ENCODE results near the gene HJV. TPM values are rescaled to one million over a fixed set of nuclear protein-coding genes. Genes with fewer than 3 reads are reported as not detected.
A peak's percentile ranks its signal among the peaks of the same experiment; 100 is the strongest.

The HJV gene
- total and polyA plus RNA-seq, 8 donors, result not detected

- TF ChIP-seq POLR2AphosphoS5 (IDR thresholded peaks at IDR 0.05), result peak; percentile 37 to 88 (median 67)
- no peak for TF ChIP-seq CTCF (IDR thresholded peaks at IDR 0.05)
- TF ChIP-seq EP300 (IDR thresholded peaks at IDR 0.05), result no peak
- no peak for TF ChIP-seq POLR2A (IDR thresholded peaks at IDR 0.05)
- no peaks in the 10 kb centered on the region for H3K36me3 ChIP-seq
- H3K9me3 ChIP-seq, result no peaks in the 10 kb centered on the region
- H3K27me3 ChIP-seq, result no peaks in the 10 kb centered on the region
- H3K4me1 ChIP-seq, result peaks cover 72 to 97% (median 82%) of the 10 kb centered on the region in 4 donors
- H3K27ac ChIP-seq, result peak overlapping the region; percentile 63 to 100 (median 96)
- no peak overlapping the region for H3K4me3 ChIP-seq
- DNase-seq, result peak; percentile 66 to 88
- intact Hi-C loops (cut with DNase I; ENCODE audit: low total_unique reads), result no loop called here
- 10 to 33% (median 28%) methylated on average over 1 of the region's 1 CpG for WGBS, 5 donors
These were observed 38.3 kb downstream of the HJV start for GRCh38 chr1:145983206-145983675.

- no peak overlapping the region for H3K4me3 ChIP-seq
These were observed 39.4 kb downstream of the HJV start for GRCh38 chr1:145982010-145982723.

GRCh38 chr1:145980457-145980994 lies 41.0 kb downstream of the HJV start:
- H3K4me1 ChIP-seq, result peaks cover 73 to 87% (median 84%) of the 10 kb centered on the region in 4 donors
- no peak overlapping the region for H3K4me3 ChIP-seq
- H3K36me3 ChIP-seq, result peaks cover 0 to 5% (median 0%) of the 10 kb centered on the region in 4 donors
- TF ChIP-seq POLR2AphosphoS5 (IDR thresholded peaks at IDR 0.05), result no peak
- TF ChIP-seq POLR2A (IDR thresholded peaks at IDR 0.05), result no peak
- TF ChIP-seq EP300 (IDR thresholded peaks at IDR 0.05), result no peak
- no peak for TF ChIP-seq CTCF (IDR thresholded peaks at IDR 0.05)
- intact Hi-C loops (cut with DNase I; ENCODE audit: low total_unique reads), result no loop called here
- DNase-seq, result peak; percentile 42 to 48
- 65 to 82% (median 71%) methylated on average over 1 of the region's 1 CpG for WGBS, 5 donors
- peak overlapping the region; percentile 55 to 100 (median 96) for H3K27ac ChIP-seq
- no peaks in the 10 kb centered on the region for H3K27me3 ChIP-seq
- H3K9me3 ChIP-seq, result no peaks in the 10 kb centered on the region

More at GRCh38 chr1:145982010-145982723, 39.4 kb downstream of the HJV start:
- intact Hi-C loops (cut with DNase I; ENCODE audit: low total_unique reads), result no loop called here
- no peaks in the 10 kb centered on the region for H3K36me3 ChIP-seq
- no peak for TF ChIP-seq POLR2A (IDR thresholded peaks at IDR 0.05)
- TF ChIP-seq POLR2AphosphoS5 (IDR thresholded peaks at IDR 0.05), result peak; percentile 11 to 31 (median 15)
- no peaks in the 10 kb centered on the region for H3K9me3 ChIP-seq
- H3K27me3 ChIP-seq, result no peaks in the 10 kb centered on the region
- DNase-seq, result peak; percentile 25 to 32
- WGBS, 5 donors, result 55 to 73% (median 68%) methylated on average over 6 of the region's 6 CpGs
- peaks cover 83 to 99% (median 93%) of the 10 kb centered on the region in 4 donors for H3K4me1 ChIP-seq
- peak overlapping the region; percentile 76 to 100 (median 96) for H3K27ac ChIP-seq

- peaks cover 0 to 11% (median 3%) of the 10 kb centered on the region in 4 donors for H3K36me3 ChIP-seq
- H3K27me3 ChIP-seq, result no peaks in the 10 kb centered on the region
- no peaks in the 10 kb centered on the region for H3K9me3 ChIP-seq
- H3K4me3 ChIP-seq, result peak overlapping the region; percentile 2 to 13 (median 6)
- peak; percentile 33 to 67 for DNase-seq
- H3K4me1 ChIP-seq, result peaks cover 66 to 81% (median 78%) of the 10 kb centered on the region in 4 donors
- WGBS, 5 donors, result 43 to 57% (median 47%) methylated on average over 7 of the region's 7 CpGs
- intact Hi-C loops (cut with DNase I; ENCODE audit: low total_unique reads), result no loop called here
- H3K27ac ChIP-seq, result peak overlapping the region; percentile 86 to 100 (median 96)
- TF ChIP-seq CTCF (IDR thresholded peaks at IDR 0.05) (no peak), POLR2AphosphoS5 (IDR thresholded peaks at IDR 0.05) (peak in 2 of 3 donors; percentile 3 to 26), POLR2A (IDR thresholded peaks at IDR 0.05) (peak in 1 of 4 donors; percentile 7), EP300 (IDR thresholded peaks at IDR 0.05) (no peak)
These were observed 41.6 kb downstream of the HJV start for GRCh38 chr1:145979746-145980456.
